GM21390 (cell line): ENCODE data around the gene APBB1.

Experiments used
- ATAC-seq: cut with Tn5 transposase; IDR thresholded peaks from one replicate; pipeline ENCODE4 v1.9.1; 2021; ENCODE audit not compliant: unreplicated experiment

Gene APBB1

DNA sequence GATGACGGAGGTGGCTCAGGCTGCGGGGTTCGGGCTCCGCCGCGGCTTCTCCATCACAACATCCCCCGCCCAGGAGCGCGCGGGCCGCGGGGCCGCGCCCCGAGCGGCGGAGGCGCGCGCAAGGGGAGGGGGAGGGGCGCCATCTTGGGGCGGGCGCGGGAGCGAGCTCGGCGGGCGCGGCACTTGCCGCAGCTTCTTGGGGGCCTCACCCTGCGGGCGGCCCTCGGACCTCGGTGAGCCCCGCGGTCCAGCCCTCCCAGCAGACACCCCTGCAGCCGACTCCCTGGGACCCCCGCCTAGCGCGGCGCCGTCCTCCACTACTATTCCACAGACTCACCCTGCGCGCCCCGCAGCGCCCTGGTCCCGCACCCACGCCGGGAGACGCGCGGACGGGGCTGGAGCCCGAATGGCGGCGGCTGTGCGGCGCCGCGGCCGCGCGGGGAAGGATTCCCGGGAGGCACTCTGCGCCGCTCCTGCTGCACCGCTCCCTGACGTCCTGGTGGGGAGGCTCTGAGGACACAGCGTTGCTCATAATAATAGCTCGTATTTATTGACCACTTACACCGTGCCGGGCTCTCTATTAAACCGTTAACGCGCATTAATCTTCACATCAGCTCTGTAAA, at the start of gene APBB1:
TSS of gene APBB1 (minus strand) at position 86 of the 623 bp plus-strand sequence. CDS start 7,747 bp downstream, outside the sequence.
- ATAC-seq, result peak; percentile 67

DNA sequence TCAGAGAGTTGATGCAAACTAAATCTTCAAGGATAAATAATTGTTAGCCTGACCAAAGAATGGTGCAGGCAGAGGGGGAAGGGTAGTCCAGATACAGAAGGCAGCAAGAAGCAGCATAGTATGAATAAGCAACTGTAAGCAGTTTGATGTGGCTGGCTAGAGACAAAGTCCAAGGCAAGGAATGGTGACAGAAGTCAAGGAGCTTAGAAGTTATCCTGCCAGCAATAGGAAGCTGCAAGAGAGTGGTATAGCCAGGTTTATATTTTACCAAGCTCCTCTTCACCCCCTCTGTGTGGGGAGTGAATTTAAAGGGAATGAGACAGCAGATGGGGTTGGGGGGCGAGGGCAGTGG, 40.2 kb upstream of the APBB1 start:
- no peak for ATAC-seq

GRCh38 chr11:6458352-6459098, 39.6 kb upstream of the APBB1 start:
- no peak for ATAC-seq

GRCh38 chr11:6457581-6458320, 38.9 kb upstream of the APBB1 start:
- no peak for ATAC-seq

DNA sequence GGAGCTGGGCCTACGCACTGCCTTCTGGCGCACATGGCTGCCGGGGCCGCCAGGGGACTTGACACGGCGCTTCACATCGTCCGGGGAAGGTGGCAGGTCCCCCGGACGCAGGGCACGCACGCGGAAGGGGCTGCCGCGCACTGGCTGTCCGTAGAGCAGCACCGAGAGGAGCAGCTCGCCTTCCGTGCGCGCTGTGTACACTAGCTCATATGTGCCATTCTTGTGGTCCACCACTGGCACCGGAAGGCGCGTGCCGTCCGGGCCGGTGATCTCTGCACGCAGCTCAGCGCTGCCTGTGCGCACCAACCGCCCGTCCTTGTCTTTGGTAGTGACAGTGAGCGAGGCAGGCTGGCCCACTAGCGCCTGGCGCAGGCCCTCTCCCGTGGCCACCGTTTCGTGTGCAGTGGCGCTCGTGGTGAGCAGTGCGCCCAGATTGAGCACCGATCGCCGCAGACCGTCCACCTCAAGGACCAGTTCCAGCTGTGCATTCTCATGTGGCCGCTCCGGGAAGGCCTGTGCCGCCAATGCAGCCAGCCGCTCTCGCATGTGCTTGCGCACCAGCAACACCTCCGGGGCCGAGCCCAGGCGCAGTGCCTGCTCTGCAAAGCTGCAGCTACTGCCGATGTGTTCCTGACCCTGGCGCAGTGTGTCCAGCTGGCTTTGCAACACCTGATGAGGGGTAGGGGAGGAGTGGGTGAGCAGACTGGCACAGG, 37.6 kb upstream of the APBB1 start:
- no peak for ATAC-seq

DNA sequence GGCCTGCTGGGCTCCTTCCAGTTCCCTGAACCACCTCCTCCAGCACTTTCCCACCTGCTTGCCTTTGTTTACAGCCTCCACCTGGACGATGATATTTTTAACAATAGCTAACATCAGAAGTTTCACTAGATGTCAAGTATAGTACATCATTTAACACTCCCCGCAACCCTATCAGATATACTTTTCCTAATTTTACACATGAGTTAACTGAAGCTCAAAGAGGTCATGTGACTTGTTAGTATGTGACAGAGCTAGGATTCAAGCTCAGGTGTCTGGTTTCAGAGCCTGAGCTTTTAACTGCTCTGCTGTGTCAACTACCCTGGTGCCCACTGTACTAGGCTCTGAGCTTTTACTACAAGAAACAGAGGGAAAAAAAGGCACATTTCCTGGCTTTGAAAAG, 36.2 kb upstream of the APBB1 start:
- no peak for ATAC-seq

DNA sequence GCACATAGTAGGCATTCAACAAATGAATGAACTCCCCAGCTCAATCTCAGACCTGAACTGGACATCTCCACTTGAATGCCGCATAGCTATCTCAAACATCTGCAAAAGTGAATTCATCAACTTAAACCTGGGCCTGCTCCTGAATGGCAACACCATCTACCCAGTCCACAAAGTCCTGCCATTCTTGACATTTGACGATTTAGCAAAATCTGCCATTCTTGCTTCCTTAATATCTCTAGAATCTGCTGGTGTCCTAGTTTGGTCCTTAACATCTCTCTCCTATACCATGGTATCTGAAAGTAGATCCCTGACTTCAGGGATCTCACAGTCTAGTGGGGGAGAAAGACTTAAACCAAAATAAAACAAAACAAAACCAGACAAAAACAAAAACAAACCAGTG, 34.3 kb upstream of the APBB1 start:
- ATAC-seq, result no peak

GRCh38 chr11:6452219-6452618, 33.3 kb upstream of the APBB1 start:
- ATAC-seq, result no peak

DNA sequence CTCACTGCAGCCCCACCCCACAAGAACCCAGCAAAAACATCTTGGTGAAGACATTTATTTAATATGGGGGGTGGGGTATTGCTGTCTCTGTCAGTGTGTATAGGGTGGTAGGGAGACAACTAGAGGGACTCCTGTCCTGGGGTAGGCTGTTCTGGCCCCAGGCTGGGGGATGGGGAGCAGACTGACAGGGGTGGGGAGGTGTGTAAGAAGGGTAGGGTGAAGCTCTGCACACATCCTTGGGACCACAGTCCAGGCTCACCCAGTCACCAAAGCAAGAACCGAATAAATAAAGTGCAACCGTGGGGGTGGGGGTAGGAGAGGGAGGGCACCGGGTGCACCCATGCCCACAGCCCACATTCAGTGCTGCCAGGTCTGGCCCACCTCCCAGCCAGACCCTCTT, 29.7 kb upstream of the APBB1 start:
- ATAC-seq, result no peak

DNA sequence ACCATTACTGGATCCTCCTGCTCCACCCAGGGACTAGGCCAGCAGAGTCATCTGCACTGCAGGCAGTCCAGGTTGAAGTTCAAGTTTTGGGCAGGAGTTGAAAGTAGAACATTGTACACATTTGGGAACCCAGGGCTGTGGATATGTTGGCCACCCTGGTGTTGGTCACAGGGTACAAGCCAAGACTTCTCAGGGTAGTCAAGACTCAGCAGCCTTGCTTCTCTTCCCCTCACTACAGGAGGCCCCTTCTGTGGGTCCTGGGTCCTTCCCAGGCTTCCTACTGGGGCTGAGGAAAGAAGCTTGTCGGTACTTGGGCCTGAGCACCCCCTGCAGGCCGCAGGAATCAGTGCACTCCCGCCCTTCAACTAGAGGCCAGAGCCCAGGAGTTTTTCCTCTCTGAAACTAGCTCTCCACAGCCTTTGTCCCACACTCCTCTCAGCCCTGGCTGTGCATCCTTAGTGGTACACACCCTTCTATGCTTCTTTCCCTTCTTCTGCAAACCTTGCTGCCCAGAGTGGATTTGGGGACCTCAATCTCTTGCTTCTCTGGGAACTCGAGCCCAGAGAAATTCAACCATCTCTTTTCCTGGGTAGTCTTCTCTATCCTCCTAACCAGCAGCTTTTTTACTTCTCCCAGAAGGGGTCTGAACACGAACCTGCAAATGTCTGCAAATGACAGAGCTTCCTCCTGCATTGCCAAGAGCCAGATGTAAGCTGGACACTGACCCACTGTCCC, 24.5 kb upstream of the APBB1 start:
- peak; percentile 88 for ATAC-seq

GRCh38 chr11:6442441-6442840, 23.5 kb upstream of the APBB1 start:
- no peak for ATAC-seq

DNA sequence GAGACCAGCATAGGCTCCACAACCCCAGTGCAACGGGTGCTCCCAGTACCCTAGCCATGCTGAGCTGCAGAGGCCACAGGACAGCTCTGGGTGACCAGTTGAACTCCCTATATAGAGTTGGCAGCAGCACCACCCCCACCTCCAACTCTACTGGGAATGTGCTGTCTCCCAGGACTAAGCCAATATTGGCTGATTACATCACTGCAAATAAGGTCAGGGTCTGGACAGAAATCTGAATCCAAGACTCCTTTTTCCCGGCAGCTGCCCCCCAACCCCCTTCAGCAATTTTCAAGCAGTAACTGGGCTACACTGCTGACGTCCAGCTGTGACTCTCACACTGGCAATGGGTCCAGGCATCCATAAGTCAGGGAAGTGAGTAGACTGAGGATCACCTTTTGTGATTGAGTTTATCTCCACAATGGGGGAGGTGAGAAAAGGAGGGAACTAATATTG, 22.0 kb upstream of the APBB1 start, which contains the start of gene HPX:
TSS of gene HPX (minus strand) at position 82 of the 453 bp plus-strand sequence. CDS start at position 58, 24 bp downstream.
- no peak for ATAC-seq

DNA sequence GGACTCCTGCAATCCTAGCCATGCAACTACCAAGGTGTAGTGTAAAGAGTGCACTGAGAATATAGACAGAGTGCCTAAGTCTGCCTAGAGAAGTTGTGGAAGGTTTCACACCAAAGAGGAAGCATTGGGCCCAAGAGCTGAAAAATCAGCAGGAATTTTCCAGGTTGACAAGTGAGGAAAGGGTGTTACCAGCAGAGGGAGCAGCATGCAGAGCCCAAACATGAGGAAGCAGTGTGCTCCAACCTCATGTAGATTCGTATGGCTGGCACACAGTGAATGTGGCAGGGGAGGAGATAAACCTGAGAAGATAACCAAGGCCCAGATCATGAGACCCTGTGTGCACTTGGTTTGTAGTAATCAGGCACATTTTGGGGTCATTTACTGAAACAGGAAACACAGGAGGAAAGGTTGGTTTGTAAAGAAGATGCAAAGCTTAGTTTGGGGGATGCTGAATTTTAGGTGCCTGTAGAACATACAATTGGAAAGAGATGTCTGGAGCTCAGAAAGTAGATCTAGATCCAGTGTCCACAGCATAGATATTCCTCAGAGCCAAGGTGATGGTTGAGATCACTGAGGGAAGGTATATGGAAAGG, 20.2 kb upstream of the APBB1 start:
- no peak for ATAC-seq

GRCh38 chr11:6437993-6438392, 19.1 kb upstream of the APBB1 start:
- no peak for ATAC-seq

DNA sequence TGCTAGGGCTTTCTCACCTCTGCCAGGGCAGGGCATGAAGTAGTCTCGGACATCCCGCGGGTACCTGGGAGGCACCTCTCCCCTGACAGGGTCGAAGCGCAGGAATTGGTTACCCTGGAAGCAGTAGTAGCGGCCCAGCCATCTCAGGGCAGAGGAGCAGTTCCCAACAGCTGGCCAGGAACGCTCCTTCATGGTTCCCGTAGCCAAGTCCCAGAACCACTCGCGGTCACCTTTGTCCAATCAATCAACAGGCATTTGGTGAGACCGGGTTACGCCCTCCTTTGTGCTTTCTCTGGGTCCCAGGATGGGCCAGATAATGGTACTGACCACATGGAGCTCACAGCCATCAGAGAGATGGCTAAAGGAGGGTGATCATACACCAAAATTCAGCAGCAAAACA, 18.5 kb upstream of the APBB1 start:
- no peak for ATAC-seq

GRCh38 chr11:6433998-6434660, 15.2 kb upstream of the APBB1 start:
- peak; percentile 53 for ATAC-seq

GRCh38 chr11:6431861-6432260, 13.0 kb upstream of the APBB1 start:
- no peak for ATAC-seq

DNA sequence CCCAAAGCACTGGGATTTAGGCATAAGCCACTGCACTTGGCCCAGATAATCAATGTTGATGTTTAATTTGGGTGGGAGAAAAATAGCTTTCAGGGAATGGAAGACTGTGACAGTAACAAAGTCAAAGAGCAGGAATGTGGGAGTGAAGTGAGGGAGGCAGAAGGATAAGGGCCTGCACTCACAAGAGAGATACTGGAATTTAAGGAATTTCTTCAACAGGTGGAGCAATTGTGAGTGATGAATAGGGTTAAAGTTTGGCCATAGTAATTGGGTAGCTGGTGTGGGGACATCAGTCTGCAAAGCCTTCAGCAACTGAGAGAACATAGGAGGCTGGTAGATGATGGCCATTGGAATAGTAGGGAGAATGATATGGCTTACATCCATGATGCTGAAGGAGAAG, 8.6 kb upstream of the APBB1 start:
- no peak for ATAC-seq

- ATAC-seq, result no peak
These were observed 1.8 kb upstream of the APBB1 start for GRCh38 chr11:6420677-6421076.

- ATAC-seq, result peak; percentile 19
These were observed 311 bp downstream of the APBB1 start for GRCh38 chr11:6418557-6419008.
